ENCODE measurements around the gene CDH13.

DNA sequence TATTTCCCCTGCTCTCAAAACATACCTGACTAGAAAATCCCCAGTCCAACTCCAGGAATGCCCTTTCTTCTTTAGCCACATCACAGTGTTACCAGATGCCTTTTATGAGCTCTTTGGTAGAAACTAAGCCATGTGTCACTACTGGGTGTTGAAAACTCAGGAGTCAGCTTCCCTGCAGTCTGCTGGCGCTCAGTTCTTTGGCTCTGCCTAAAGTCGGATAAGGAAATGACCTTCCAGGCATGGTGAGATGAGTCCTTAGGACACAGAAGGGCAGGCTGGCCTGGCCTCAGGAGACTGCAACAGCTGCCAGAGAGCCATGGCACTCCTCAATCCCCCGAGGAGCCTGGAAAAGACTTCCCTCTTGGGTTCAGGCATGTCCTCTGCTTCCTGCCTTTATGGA is 89.1 kb downstream of the CDH13 start:
- TF ChIP-seq POLR2AphosphoS5 (IDR thresholded peaks at IDR 0.05; ENCODE audit: insufficient read depth, low read depth, low read length) (no peak), POLR2A (IDR thresholded peaks at IDR 0.05; ENCODE audit: low read depth, low read length) (no peak), MYC (IDR thresholded peaks at IDR 0.05; ENCODE audit: low read depth, low read length) (no peak), FOS (IDR thresholded peaks at IDR 0.05; ENCODE audit: borderline replicate concordance, insufficient read depth, low read length) (no peak)
- TF ChIP-seq, protein P1, sequence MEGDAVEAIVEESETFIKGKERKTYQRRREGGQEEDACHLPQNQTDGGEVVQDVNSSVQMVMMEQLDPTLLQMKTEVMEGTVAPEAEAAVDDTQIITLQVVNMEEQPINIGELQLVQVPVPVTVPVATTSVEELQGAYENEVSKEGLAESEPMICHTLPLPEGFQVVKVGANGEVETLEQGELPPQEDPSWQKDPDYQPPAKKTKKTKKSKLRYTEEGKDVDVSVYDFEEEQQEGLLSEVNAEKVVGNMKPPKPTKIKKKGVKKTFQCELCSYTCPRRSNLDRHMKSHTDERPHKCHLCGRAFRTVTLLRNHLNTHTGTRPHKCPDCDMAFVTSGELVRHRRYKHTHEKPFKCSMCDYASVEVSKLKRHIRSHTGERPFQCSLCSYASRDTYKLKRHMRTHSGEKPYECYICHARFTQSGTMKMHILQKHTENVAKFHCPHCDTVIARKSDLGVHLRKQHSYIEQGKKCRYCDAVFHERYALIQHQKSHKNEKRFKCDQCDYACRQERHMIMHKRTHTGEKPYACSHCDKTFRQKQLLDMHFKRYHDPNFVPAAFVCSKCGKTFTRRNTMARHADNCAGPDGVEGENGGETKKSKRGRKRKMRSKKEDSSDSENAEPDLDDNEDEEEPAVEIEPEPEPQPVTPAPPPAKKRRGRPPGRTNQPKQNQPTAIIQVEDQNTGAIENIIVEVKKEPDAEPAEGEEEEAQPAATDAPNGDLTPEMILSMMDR (IDR thresholded peaks at IDR 0.05; ENCODE audit: extremely low read depth in 1 of 2, insufficient read depth in 1 of 2, low read depth in 1 of 2, low read length in 2 of 2), result no peak
- TF ChIP-seq, protein P2, sequence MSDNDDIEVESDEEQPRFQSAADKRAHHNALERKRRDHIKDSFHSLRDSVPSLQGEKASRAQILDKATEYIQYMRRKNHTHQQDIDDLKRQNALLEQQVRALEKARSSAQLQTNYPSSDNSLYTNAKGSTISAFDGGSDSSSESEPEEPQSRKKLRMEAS (IDR thresholded peaks at IDR 0.05; ENCODE audit: insufficient read depth, insufficient read length), result no peak

Data from endothelial cell of umbilical vein (primary cell).